ENCODE measurements around the gene C9orf72.
"Not testable (repeated sequence)": the region's sequence is repeated elsewhere in the genome, so short reads cannot be mapped to it uniquely, and the experiment has no call there.

Gene C9orf72

GRCh38 chr9:27510780-27511179 is 62.5 kb downstream of the C9orf72 start:
- DNase-seq: no peak

GRCh38 chr9:27506981-27507380 is 66.3 kb downstream of the C9orf72 start:
- DNase-seq: no peak

- DNase-seq: no peak
These were observed 67.5 kb downstream of the C9orf72 start for GRCh38 chr9:27505744-27506161.

- no peak for DNase-seq
These were observed 69.0 kb downstream of the C9orf72 start for GRCh38 chr9:27504259-27504658.

GRCh38 chr9:27503623-27504022 is 69.7 kb downstream of the C9orf72 start:
- no peak for DNase-seq

GRCh38 chr9:27500902-27501301 is 72.4 kb downstream of the C9orf72 start:
- DNase-seq: not testable (repeated sequence)

- no peak for DNase-seq
These were observed 73.8 kb downstream of the C9orf72 start for GRCh38 chr9:27499451-27499850.

GRCh38 chr9:27497883-27498417 is 75.3 kb downstream of the C9orf72 start:
- no peak for DNase-seq

Measured in right hindlimb (tissue), 1 donor.